ENCODE data around the gene DPP7.
"Not testable (repeated sequence)": the region's sequence is repeated elsewhere in the genome, so short reads cannot be mapped to it uniquely, and the experiment has no call there.

The DPP7 gene

DNA sequence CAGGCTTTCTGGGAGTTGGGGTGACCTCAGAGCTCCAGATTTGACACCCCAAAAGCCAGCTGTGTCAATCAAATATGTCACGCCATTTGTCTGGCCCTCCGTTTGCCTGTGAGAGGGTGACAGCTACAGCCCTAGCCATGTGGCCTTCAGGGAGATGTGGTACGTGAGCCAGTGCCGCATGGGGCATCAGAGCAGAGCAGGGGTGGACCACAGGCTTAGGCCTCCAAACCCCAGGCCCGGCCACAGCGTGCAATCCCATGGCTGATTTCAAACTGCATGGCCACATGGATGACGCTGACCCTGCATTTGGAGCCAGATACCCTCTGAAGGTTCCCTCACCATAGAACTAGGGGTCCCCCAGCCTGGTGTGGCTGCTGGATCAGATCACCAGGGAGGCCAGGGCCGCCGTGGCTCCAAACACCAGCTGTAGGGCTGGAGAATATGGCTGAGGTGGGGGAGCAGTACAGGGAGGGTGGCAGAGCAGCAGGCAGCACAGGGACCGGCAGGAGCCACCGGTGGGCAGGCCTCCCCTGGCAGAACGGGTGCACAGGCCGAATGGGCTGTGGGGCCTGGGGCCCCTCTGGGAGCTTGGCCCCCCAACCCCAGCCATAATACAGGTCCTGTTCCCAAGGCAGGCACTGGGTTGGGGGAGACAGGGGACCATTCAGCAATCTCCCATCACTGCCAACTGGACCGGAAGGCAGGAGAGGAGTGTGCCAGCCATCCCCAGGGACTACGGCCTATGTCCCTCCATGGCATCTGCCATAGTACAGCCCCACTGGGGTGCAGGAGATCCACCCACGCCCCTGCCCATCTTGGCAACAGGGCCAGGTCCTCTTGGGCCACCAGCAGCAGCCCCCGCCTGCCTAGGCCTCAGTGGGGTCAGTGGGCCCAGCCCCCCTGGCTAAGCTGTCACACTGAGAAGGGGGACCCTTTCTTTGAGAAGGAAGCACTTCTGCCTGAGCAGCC, 45.7 kb downstream of the DPP7 start:
- Histone ChIP-seq H3K4me1 (ENCODE audit: insufficient read depth, low read length) (no peaks in the 10 kb centered on the region), H3K27me3 (ENCODE audit: control insufficient read depth in 1 of 2, insufficient read depth in 2 of 2, low read length in 2 of 2) (peaks cover 12 to 35% of the 10 kb centered on the region in 2 donors), H3K27ac (ENCODE audit: low read depth, low read length) (no peak overlapping the region), H3K9me3 (ENCODE audit: low read length) (no peaks in the 10 kb centered on the region), H3K9ac (ENCODE audit: low read length) (no peak overlapping the region), H3K4me3 (ENCODE audit: low read depth in 1 of 2, low read length in 2 of 2) (no peak overlapping the region), H3K36me3 (ENCODE audit: insufficient read depth, low read length) (no peaks in the 10 kb centered on the region)

DNA sequence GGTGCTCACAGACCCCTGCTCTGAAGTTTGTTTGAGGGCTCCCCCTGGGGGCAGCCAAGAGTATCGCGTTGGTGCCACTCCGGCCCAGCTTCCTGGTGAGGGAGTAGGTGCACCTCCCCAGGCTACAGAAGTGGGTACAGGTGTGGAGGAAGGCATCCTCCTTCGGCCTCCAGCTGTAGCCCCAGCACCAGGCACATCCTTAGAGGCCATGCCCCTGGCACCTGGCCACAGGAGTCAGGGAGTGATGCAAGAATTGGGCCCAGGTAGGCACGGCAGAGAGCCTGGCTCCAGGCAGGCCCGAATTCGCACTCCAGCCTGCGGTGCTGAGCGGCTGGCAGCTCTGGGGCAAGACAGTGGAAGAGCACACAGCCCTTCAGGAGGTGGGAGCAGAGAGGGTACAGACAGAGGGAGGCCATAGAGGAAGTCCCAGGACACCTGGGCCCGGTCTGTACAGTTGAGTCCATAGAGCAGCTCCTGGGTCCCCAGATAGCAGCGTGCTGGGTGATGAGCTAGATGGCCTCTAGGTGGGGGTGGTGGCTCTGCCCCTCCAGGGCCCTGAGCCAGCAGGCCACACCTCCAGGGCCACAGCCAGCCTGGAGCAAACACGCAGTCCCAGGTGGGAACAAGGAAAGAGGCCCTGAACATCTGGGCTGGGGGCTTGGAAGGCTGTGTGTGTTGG, 46.5 kb downstream of the DPP7 start:
- Histone ChIP-seq H3K9me3 (ENCODE audit: low read length) (no peaks in the 10 kb centered on the region), H3K4me1 (ENCODE audit: insufficient read depth, low read length) (no peaks in the 10 kb centered on the region), H3K27me3 (ENCODE audit: control insufficient read depth in 1 of 2, insufficient read depth in 2 of 2, low read length in 2 of 2) (peaks cover 12 to 35% of the 10 kb centered on the region in 2 donors), H3K36me3 (ENCODE audit: insufficient read depth, low read length) (no peaks in the 10 kb centered on the region), H3K4me3 (ENCODE audit: low read depth in 1 of 2, low read length in 2 of 2) (no peak overlapping the region), H3K27ac (ENCODE audit: low read depth, low read length) (no peak overlapping the region), H3K9ac (ENCODE audit: low read length) (no peak overlapping the region)

- Histone ChIP-seq H3K27me3 (ENCODE audit: control insufficient read depth in 1 of 2, insufficient read depth in 2 of 2, low read length in 2 of 2) (peaks cover 12 to 35% of the 10 kb centered on the region in 2 donors), H3K36me3 (ENCODE audit: insufficient read depth, low read length) (no peaks in the 10 kb centered on the region), H3K4me3 (ENCODE audit: low read depth in 1 of 2, low read length in 2 of 2) (no peak overlapping the region), H3K9me3 (ENCODE audit: low read length) (no peaks in the 10 kb centered on the region), H3K4me1 (ENCODE audit: insufficient read depth, low read length) (no peaks in the 10 kb centered on the region), H3K9ac (ENCODE audit: low read length) (no peak overlapping the region), H3K27ac (ENCODE audit: low read depth, low read length) (no peak overlapping the region)
These were observed 48.3 kb downstream of the DPP7 start for GRCh38 chr9:137066096-137066861.

GRCh38 chr9:137065336-137065967, 49.1 kb downstream of the DPP7 start:
- no peak overlapping the region for H3K27ac ChIP-seq (ENCODE audit: low read depth, low read length)
- no peaks in the 10 kb centered on the region for H3K4me1 ChIP-seq (ENCODE audit: insufficient read depth, low read length)
- H3K9ac ChIP-seq (ENCODE audit: low read length) = no peak overlapping the region
- peaks cover 12 to 35% of the 10 kb centered on the region in 2 donors for H3K27me3 ChIP-seq (ENCODE audit: control insufficient read depth in 1 of 2, insufficient read depth in 2 of 2, low read length in 2 of 2)
- H3K36me3 ChIP-seq (ENCODE audit: insufficient read depth, low read length) = no peaks in the 10 kb centered on the region
- no peak overlapping the region for H3K4me3 ChIP-seq (ENCODE audit: low read depth in 1 of 2, low read length in 2 of 2)
- H3K9me3 ChIP-seq (ENCODE audit: low read length) = no peaks in the 10 kb centered on the region

DNA sequence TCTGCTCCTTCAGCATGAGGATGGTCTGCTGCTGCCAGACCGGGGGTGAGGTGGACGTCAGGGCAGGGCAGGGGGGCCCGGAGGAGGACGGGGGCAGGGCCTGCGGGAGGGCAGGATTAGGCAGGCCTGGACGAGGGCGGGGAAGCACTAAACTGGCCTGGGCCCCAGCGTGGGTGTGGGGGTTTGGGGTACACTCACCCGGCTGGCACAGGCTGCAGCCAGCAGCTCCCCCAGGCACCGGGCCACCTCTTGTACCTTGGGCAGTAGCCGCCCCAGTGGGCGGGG, 49.7 kb downstream of the DPP7 start:
- H3K36me3 ChIP-seq (ENCODE audit: insufficient read depth, low read length) = no peaks in the 10 kb centered on the region
- no peaks in the 10 kb centered on the region for H3K4me1 ChIP-seq (ENCODE audit: insufficient read depth, low read length)
- no peak overlapping the region for H3K9ac ChIP-seq (ENCODE audit: low read length)
- H3K27me3 ChIP-seq (ENCODE audit: control insufficient read depth in 1 of 2, insufficient read depth in 2 of 2, low read length in 2 of 2) = peaks cover 12 to 35% of the 10 kb centered on the region in 2 donors
- H3K4me3 ChIP-seq (ENCODE audit: low read depth in 1 of 2, low read length in 2 of 2) = no peak overlapping the region
- no peak overlapping the region for H3K27ac ChIP-seq (ENCODE audit: low read depth, low read length)
- no peaks in the 10 kb centered on the region for H3K9me3 ChIP-seq (ENCODE audit: low read length)

- H3K36me3 ChIP-seq (ENCODE audit: insufficient read depth, low read length) = no peaks in the 10 kb centered on the region
- no peak overlapping the region for H3K4me3 ChIP-seq (ENCODE audit: low read depth in 1 of 2, low read length in 2 of 2)
These were observed 50.3 kb downstream of the DPP7 start for GRCh38 chr9:137064027-137064879.

DNA sequence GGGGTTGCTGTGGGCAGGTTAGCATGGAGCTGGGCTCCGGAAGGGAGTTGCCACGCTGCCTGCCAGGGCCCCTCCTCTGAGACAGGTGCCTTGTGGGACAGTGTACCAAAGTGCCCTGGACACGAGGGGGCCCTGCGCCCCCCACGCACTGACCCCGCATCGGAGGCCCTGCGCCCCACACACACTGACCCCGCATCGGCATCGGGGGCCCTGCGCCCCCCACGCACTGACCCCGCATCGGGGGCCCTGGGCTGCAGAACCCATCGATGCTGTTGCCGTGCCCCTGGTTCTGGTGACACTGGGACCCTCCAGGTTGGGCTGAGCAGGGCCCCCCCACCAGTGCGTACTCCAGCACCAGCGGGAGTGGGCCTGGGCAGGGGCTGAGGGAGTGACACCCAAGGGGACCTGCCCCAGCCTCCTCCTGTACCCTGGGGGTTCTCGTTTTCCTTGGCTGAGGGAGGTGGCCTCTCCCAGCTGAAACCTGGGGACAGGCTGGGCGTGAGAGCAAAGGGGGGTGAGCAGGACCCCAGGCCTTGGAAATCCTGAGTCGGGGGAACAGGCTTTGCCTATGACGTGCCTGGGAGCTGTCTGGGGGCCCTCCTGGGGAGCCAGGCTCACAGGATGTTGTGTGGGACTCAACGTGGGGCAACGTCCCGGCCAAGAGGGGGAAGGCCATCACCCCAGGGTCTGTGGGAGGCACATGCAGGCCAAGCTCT, 51.1 kb downstream of the DPP7 start:
- H3K9me3 ChIP-seq (ENCODE audit: low read length) = no peaks in the 10 kb centered on the region
- no peaks in the 10 kb centered on the region for H3K36me3 ChIP-seq (ENCODE audit: insufficient read depth, low read length)
- no peak overlapping the region for H3K4me3 ChIP-seq (ENCODE audit: low read depth in 1 of 2, low read length in 2 of 2)
- H3K4me1 ChIP-seq (ENCODE audit: insufficient read depth, low read length) = no peaks in the 10 kb centered on the region
- no peak overlapping the region for H3K27ac ChIP-seq (ENCODE audit: low read depth, low read length)
- H3K9ac ChIP-seq (ENCODE audit: low read length) = no peak overlapping the region
- H3K27me3 ChIP-seq (ENCODE audit: control insufficient read depth in 1 of 2, insufficient read depth in 2 of 2, low read length in 2 of 2) = peaks cover under 1 to 21% of the 10 kb centered on the region in 2 donors

More at GRCh38 chr9:137064027-137064879, 50.3 kb downstream of the DPP7 start:
- H3K9ac ChIP-seq (ENCODE audit: low read length) = no peak overlapping the region
- no peaks in the 10 kb centered on the region for H3K9me3 ChIP-seq (ENCODE audit: low read length)
- no peak overlapping the region for H3K27ac ChIP-seq (ENCODE audit: low read depth, low read length)
- no peaks in the 10 kb centered on the region for H3K4me1 ChIP-seq (ENCODE audit: insufficient read depth, low read length)
- H3K27me3 ChIP-seq (ENCODE audit: control insufficient read depth in 1 of 2, insufficient read depth in 2 of 2, low read length in 2 of 2) = peaks cover 8 to 29% of the 10 kb centered on the region in 2 donors

GRCh38 chr9:137062798-137063197, 51.7 kb downstream of the DPP7 start:
- not testable (repeated sequence) for H3K27ac ChIP-seq (ENCODE audit: low read depth, low read length); H3K9ac ChIP-seq (ENCODE audit: low read length); H3K36me3 ChIP-seq (ENCODE audit: insufficient read depth, low read length); H3K4me1 ChIP-seq (ENCODE audit: insufficient read depth, low read length); H3K4me3 ChIP-seq (ENCODE audit: low read depth in 1 of 2, low read length in 2 of 2); H3K9me3 ChIP-seq (ENCODE audit: low read length)
- peaks cover 0 to 15% of the 10 kb centered on the region in 2 donors for H3K27me3 ChIP-seq (ENCODE audit: control insufficient read depth in 1 of 2, insufficient read depth in 2 of 2, low read length in 2 of 2)

- Histone ChIP-seq H3K9ac (ENCODE audit: low read length) (no peak overlapping the region), H3K36me3 (ENCODE audit: insufficient read depth, low read length) (no peaks in the 10 kb centered on the region), H3K4me3 (ENCODE audit: low read depth in 1 of 2, low read length in 2 of 2) (no peak overlapping the region), H3K27ac (ENCODE audit: low read depth, low read length) (no peak overlapping the region), H3K9me3 (ENCODE audit: low read length) (no peaks in the 10 kb centered on the region), H3K27me3 (ENCODE audit: control insufficient read depth in 1 of 2, insufficient read depth in 2 of 2, low read length in 2 of 2) (peaks cover 0 to 13% of the 10 kb centered on the region in 2 donors), H3K4me1 (ENCODE audit: insufficient read depth, low read length) (no peaks in the 10 kb centered on the region)
These were observed 52.1 kb downstream of the DPP7 start for GRCh38 chr9:137062384-137062783.
